Fibroblast of the conjunctiva (primary cell): ENCODE results near the gene XAB2.
A peak's percentile ranks its signal among the peaks of the same experiment; 100 is the strongest.
"Not testable (repeated sequence)": the region's sequence is repeated elsewhere in the genome, so short reads cannot be mapped to it uniquely, and the experiment has no call there.

Source experiments
- DNase-seq: peaks from one replicate; pipeline ENCODE4 v3.0.0-alpha.2; 2010; ENCODE audit warnings: low read depth

Gene XAB2

DNA sequence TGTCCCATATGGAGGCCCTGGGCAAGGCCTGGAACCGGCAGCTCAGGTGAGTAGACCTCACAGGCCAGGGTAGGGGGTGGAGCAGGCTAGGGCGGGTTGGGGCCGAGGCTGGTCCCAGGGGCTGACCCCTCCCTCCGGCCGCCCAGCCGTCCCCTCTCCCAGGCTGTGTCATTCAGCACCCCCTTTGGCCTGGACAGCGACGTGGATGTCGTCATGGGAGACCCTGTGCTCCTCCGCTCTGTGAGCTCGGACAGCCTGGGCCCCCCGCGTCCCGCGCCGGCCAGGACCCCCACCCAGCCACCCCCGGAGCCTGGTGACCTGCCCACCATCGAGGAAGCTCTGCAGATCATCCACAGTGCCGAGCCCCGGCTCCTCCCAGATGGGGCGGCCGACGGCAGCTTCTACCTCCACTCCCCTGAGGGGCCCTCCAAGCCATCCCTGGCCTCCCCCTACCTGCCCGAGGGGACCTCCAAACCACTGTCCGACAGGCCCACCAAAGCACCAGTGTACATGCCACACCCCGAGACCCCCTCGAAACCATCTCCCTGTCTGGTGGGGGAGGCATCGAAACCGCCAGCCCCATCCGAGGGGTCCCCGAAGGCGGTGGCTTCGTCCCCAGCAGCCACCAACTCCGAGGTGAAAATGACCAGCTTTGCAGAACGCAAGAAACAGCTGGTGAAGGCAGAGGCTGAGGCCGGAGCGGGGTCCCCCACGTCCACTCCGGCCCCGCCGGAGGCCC, 17.6 kb downstream of the XAB2 start:
- no peak for DNase-seq

- DNase-seq = no peak
These were observed 18.7 kb downstream of the XAB2 start for GRCh38 chr19:7610491-7611240.

- no peak for DNase-seq
These were observed 21.3 kb downstream of the XAB2 start for GRCh38 chr19:7607874-7608560.

GRCh38 chr19:7607212-7607873, 22.0 kb downstream of the XAB2 start:
- no peak for DNase-seq

GRCh38 chr19:7606289-7606688, 23.1 kb downstream of the XAB2 start:
- DNase-seq = no peak

DNA sequence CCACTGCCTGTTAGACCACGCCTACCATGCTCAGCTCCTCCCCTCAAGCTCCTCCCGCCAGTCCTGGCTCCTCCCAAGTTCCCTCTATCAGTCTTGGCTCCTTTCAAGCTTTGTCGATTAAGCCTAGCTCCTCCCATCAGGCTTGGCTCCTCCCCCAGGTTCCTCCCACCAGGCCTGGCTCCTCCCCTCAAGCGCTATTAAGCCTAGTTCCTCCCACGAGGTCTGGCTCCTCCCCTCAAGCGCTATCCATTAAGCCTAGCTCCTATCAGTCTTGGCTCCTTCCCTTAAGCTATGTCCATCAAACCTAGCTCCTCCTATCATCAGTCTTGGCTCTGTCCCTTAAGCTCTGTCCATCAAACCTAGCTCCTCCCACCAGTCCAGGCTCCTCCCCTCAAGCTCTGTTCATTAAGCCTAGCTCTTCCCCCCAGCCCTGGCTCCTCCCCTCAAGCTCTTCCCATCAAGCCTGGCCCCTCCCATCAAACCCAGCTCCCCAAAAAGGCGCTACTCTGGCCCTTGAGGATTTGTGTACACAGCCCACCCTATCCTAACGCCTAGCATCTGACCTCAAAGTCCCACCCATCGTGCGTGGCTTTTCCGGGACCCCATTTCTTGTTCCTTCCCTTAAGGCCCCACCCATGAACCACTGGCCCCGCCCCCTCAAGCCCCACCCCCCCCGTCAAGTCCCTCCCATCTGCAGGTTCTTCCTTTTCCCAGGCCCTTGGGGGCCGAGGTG, 23.7 kb downstream of the XAB2 start:
- no peak for DNase-seq

DNA sequence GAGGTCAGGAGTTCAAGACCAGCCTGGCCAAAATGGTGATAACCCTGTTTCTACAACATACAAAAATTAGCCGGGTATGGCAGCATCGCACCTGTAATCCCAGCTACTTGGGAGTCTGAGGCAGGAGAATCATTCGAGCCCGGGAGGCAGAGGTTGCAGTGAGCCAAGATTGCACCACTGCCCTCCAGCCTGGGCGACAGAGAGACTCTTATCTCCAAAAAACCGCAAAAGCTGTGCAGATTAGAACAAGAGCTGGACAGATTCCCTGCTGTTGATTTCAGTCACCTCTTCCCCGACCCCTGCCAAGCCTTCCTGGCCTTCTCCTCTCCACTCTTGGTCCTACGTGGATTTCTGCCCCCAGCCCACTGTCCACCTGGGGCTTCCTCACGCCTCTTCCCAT, 25.4 kb downstream of the XAB2 start:
- DNase-seq = no peak

- DNase-seq = no peak
These were observed 26.3 kb downstream of the XAB2 start for GRCh38 chr19:7602935-7603497.

DNA sequence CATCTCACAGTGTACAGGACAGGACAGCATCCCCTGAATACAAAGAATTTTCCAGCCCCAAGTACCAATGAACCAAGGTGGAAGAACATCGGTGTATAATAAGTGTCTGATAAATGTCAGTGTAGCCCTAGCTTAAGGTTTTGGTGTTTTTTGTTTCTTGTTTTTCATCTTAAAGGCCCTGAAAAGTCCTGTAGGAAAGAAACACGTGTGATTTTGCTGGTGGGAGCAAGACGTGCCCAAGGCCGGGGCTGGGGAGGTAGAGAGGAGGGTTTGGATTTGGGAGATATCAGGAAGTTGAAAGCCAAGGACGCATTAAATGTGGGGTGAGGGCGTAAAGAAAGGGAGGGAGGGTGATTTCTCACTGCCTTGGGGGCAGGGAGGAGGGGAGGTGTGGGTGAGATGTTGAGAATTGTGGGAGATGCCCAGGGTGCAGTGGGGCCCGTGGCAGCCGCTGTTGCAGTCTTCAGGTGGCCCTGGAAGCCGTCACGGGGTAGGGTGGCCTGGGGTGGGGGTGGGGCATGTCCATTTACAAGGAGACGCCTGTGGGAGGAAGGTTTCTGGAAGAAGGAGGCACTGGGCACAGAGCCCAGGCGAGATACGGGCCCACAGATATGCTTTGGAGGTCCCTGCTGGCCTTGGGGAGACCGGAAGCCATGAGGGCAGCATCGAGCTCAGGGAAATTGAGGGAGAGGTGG, 27.0 kb downstream of the XAB2 start:
- no peak for DNase-seq

DNA sequence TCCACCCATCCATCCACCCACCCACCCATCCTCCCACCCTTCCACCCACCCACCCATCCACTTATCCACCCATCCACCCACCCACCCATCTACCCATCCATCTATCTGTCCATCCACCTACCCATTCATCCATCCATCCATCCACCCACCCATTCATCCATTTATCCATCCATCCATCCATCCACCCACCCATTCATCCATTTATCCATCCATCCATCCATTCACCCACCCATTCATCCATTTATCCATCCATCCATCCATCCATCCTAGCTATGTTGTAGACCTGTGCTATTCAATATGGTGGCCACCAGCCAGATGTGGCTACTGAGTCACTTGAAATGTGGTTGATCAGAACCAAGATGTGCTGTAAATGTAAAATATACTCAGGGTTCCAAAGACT, 28.6 kb downstream of the XAB2 start:
- DNase-seq = no peak

DNA sequence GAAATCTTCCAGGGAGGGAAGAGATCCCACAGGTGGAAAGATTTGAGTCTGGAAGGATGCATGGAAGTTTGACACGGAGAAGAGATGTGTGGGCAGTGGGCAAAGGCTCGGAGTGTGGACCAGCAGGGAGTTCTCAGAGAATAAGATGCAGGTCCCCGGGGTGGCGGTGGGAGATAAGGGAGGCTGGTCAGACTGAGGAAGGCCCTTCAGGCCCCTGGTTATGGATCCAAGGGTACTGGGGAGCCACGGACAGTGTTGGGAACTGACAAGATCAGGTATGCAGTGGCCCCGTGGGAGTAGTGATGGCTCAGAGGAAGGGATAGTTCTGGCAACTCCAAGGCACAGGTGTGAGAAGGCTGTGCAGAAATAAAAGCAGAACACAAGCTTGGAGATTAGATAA, 31.2 kb downstream of the XAB2 start:
- DNase-seq = no peak

DNA sequence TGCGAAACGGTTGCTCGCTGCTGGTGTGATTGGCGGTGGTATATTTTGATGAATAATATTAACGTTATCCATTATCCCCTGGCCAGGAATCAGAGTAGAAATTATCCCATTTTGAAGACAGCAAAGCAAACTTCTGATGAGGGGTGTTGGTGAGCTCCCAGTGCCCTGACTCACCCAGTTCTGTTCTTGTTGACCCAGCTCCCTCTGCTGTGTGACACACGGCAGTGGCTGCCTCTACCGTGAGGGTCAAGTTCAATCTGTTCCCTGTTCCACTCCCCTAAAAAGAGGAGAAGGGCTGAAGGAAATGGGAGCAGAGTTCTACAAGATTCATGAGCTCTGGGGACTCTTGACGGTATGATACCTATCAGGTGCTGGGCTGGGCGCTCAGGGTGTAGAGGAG, 31.7 kb downstream of the XAB2 start:
- no peak for DNase-seq

DNA sequence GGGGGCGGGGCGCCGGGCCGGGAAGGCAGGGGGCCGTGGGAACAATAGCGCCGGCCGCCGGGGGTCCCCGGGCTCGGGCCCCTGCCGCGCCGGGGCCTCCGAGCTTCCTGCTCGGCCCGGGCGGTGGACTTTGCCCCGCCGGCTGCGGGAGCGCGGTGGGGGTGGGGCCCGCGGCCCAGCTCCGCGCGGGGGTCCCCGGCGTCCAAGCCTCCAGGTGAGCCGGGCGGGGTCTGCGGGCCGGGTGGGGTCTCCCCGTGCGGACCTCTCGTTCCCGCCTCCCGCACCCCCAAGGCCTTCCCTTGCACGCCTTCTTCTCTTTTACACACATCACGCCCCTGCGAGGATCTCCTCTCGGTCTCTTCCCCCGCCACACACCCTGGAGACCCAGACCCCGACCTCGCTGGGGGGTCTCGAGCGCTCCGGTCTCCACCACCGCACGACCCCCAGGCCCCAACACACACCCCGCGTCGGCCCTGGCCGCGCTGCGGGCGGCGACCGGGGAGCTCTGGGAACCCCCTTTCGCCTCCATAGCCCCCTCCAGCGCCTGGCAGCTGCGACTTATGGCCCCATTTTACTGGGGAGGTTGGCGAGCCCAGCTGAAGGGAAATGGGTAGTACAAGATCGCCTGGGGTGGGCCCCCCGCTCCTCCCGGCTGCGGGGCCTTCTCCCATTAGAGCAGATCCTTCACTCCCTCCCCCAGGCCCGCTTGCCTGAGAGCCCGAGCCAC, 33.0 kb downstream of the XAB2 start:
- DNase-seq = no peak

DNA sequence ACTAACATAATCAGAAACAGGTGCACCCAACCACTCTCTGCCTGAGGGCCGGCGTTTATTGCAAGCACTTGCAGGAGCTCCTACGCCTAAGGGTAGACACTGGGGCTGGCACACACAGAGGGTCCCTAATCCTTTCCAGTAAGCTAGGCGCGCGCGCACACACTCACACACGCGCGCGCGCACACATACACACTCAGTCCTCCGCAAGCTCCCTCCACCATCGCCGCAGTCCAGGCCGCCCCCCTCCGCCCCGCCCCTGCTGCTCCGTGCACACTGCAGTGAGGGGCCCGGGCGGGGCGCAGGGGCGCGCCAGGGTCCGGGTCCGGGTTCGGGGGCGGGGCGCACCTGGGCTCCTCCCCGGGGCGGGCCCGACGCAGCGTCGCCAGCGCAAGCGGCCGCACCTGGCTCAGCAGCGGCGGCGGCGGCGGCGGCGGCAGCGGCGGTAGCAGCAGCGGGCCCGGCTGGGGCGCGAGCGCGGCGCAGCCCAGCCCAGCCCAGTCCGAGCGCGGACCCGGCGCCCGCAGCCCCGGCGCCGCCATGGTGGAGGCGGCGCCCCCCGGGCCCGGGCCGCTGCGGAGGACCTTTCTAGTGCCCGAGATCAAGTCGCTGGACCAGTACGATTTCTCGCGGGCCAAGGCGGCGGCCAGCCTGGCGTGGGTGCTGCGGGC, 33.7 kb downstream of the XAB2 start, which contains the start of gene CAMSAP3:
Gene CAMSAP3 (plus strand): TSS at position 398 of the 668 bp plus-strand sequence. CDS start 140 bp downstream, at position 538.
- DNase-seq = peak; percentile 26

- no peak for DNase-seq
These were observed 39.1 kb downstream of the XAB2 start for GRCh38 chr19:7590256-7590655.

DNA sequence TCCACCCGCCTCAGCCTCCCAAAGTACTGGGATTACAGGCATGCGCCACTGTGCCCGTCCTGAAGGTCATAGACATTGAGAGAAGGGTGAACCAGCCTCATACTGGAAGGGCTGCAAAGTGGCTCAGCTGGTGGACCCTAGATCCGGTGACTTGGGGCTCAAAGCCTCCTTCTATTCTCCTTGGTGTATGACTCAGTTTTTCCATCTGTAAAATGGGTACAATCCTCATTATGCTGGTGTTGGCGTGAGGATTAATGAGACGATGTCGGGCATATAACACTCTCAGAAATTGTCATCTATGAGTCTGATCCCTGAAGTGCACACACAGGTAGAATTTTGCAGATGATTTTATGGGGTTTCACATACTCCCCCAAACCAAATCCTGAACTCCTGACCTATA, 39.5 kb downstream of the XAB2 start:
- DNase-seq = no peak

- DNase-seq = no peak
These were observed 46.9 kb downstream of the XAB2 start for GRCh38 chr19:7582446-7582845.

GRCh38 chr19:7579182-7579581, 50.2 kb downstream of the XAB2 start:
- DNase-seq = no peak

DNA sequence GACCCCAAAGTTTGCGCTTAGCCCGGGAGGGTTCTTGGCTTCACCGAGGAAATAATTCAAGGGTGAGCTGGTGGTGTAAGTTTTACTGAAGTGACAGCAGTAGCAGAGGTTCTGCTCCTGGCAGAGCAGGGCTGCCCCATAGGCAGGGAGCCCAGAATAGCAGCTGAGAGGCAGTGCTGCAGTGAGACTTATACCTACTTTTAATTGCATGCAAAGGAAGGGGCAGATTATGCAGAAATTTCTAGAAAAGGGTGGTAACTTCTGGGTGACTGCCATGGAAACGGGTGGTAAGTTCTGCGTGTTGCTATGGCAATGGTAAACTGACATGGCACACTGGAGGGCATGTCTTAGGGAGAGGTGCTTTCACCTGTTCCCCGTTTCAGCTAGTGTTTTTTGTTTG, 51.2 kb downstream of the XAB2 start:
- no peak for DNase-seq

DNA sequence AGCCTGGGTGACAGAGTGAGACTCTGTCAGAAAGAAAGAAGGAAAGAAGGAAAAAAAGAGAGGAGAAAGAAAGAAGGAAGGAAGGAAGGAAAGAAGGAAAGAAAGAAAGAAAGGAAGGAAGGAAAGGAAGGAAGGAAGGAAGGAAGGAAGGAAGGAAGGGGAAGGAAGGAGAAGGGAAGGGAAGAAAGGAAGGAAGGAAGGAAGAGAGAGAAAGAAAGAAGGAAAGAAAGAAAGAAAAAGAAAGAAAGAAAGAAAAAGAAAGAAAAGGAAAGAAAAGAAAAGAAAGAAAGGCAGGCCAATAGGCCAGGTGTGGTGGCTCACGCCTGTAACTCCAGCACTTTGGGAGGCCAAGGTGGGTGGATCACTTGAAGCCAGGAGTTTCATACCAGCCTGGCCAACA, 51.9 kb downstream of the XAB2 start:
- not testable (repeated sequence) for DNase-seq
